HepG2 (cell line): ENCODE results near the gene NELFB. TPM values are rescaled to one million over a fixed set of nuclear protein-coding genes. Genes with fewer than 3 reads are reported as not detected.

Experiments used
- AGO2 ChIP-seq: fragments of 200-400 bp; formaldehyde crosslinking; optimal IDR thresholded peaks from 2 replicates; pipeline ENCODE3; 2017; ENCODE audit warnings: mild to moderate bottlenecking, low read depth, low read length, moderate library complexity
- GZF1 ChIP-seq: sonication (generic); formaldehyde crosslinking; IDR thresholded peaks from 2 replicates; pipeline ENCODE4 v1.5.1; 2020; ENCODE audit warnings: mild to moderate bottlenecking, missing genetic modification reagents
- HDAC2 ChIP-seq: sonication (generic); formaldehyde crosslinking; IDR thresholded peaks from 2 replicates; pipeline ENCODE4 v1.4.0; 2020; ENCODE audit warnings: missing genetic modification reagents
- JDP2 ChIP-seq: sonication (generic); formaldehyde crosslinking; IDR thresholded peaks from 2 replicates; pipeline ENCODE4 v1.8.1; 2022; ENCODE audit warnings: missing genetic modification reagents, borderline replicate concordance
- RFXANK ChIP-seq: IDR thresholded peaks from 2 replicates; pipeline ENCODE4 v1.6.1; 2016
- SRSF9 ChIP-seq: fragments of 200-400 bp; formaldehyde crosslinking; IDR thresholded peaks from 2 replicates; pipeline ENCODE4 v1.6.1; 2018; ENCODE audit warnings: borderline replicate concordance, mild to moderate bottlenecking, low read depth, low read length; ENCODE audit not compliant: insufficient read depth, poor library complexity, severe bottlenecking
- U2AF2 ChIP-seq: fragments of 200-400 bp; formaldehyde crosslinking; IDR thresholded peaks from 2 replicates; pipeline ENCODE4 v1.6.1; 2017; ENCODE audit warnings: low read depth, mild to moderate bottlenecking, low read length
- ZBTB42 ChIP-seq: sonication (generic); formaldehyde crosslinking; IDR thresholded peaks from 2 replicates; pipeline ENCODE4 v1.5.0; 2020; ENCODE audit warnings: mild to moderate bottlenecking, missing genetic modification reagents
- ZBTB46 ChIP-seq: sonication (generic); formaldehyde crosslinking; IDR thresholded peaks from 2 replicates; pipeline ENCODE4 v1.4.0; 2020; ENCODE audit warnings: mild to moderate bottlenecking, missing genetic modification reagents, borderline replicate concordance
- ZNF337 ChIP-seq: sonication (generic); formaldehyde crosslinking; IDR thresholded peaks from 2 replicates; pipeline ENCODE4 v1.5.1; 2020; ENCODE audit warnings: missing genetic modification reagents, low read depth, mild to moderate bottlenecking, borderline replicate concordance
- ZNF605 ChIP-seq: sonication (generic); formaldehyde crosslinking; IDR thresholded peaks from 2 replicates; pipeline ENCODE4 v1.8.0; 2022; ENCODE audit warnings: mild to moderate bottlenecking, missing genetic modification reagents
- polyA plus RNA-seq, 8 experiments: library from polyadenylated mRNA; depleted of rRNA in 3 of 8; stranded (reverse) in 7 of 8; unstranded in 1 of 8; fragments of >200 nt; fragmentation: Illumina TruSeq in 4 of 8; extraction: Trizol in 4 of 8; gene quantifications; 2 replicates each; pipeline versions ENCODE4 v1.2.1 to v1.2.3, GENCODE V29; 2011 to 2016; ENCODE audit warnings: low read depth in 4 of 8, missing spikeins in 1 of 8, mixed read lengths in 1 of 8; ENCODE audit not compliant: insufficient read depth in 1 of 8
- total RNA-seq, 5 experiments: library from RNA; depleted of rRNA; stranded (reverse); fragments of >200 nt; fragmentation: Illumina TruSeq; extraction: Trizol; gene quantifications; 2 replicates each; pipeline ENCODE4 v1.2.3, GENCODE V29; 2016; ENCODE audit warnings: low read depth in 1 of 5
- TF ChIP-seq, protein P1 (sequence below), 2 experiments: fragments of 450-650 bp in 1 of 2; sonication (generic) in 1 of 2; formaldehyde crosslinking; IDR thresholded peaks; 2 replicates each; pipeline versions ENCODE4 v1.5.0 to v1.8.0; 2020 to 2022; ENCODE audit warnings: mild to moderate bottlenecking in 1 of 2, missing genetic modification reagents in 1 of 2
- TF ChIP-seq, protein P2 (sequence below): sonication (generic); formaldehyde crosslinking; IDR thresholded peaks from 2 replicates; pipeline ENCODE4 v1.4.0; 2020; ENCODE audit warnings: missing genetic modification reagents, borderline replicate concordance
- TF ChIP-seq, protein P3 (sequence below): sonication (generic); formaldehyde crosslinking; IDR thresholded peaks from 2 replicates; pipeline ENCODE4 v1.8.1; 2023; ENCODE audit warnings: mild to moderate bottlenecking, missing genetic modification reagents, borderline replicate concordance
- TF ChIP-seq, protein P4 (sequence below): sonication (generic); formaldehyde crosslinking; IDR thresholded peaks from 2 replicates; pipeline ENCODE4 v1.5.1; 2020; ENCODE audit warnings: mild to moderate bottlenecking, missing genetic modification reagents, borderline replicate concordance
- TF ChIP-seq, protein P5 (sequence below): sonication (generic); formaldehyde crosslinking; IDR thresholded peaks from 2 replicates; pipeline ENCODE4 v1.8.1; 2023; ENCODE audit warnings: mild to moderate bottlenecking, missing genetic modification reagents

Gene NELFB
- total and polyA plus RNA-seq, 2 of the 13 experiments (the other 11 are each of a cell fraction or from before 2014, with no cell fraction given) = 26.5 to 45.8 TPM

GRCh38 chr9:137218754-137219271 lies 36.3 kb upstream of the NELFB start (continued):
- TF ChIP-seq, protein P1, sequence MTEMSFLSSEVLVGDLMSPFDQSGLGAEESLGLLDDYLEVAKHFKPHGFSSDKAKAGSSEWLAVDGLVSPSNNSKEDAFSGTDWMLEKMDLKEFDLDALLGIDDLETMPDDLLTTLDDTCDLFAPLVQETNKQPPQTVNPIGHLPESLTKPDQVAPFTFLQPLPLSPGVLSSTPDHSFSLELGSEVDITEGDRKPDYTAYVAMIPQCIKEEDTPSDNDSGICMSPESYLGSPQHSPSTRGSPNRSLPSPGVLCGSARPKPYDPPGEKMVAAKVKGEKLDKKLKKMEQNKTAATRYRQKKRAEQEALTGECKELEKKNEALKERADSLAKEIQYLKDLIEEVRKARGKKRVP (CRISPR knock-in tag; IDR thresholded peaks at IDR 0.05) = 0 out of 4 replicates have a peak, but pooled peaks of 1 of the 2 experiments have one; percentile 13
- TF ChIP-seq, protein P2, sequence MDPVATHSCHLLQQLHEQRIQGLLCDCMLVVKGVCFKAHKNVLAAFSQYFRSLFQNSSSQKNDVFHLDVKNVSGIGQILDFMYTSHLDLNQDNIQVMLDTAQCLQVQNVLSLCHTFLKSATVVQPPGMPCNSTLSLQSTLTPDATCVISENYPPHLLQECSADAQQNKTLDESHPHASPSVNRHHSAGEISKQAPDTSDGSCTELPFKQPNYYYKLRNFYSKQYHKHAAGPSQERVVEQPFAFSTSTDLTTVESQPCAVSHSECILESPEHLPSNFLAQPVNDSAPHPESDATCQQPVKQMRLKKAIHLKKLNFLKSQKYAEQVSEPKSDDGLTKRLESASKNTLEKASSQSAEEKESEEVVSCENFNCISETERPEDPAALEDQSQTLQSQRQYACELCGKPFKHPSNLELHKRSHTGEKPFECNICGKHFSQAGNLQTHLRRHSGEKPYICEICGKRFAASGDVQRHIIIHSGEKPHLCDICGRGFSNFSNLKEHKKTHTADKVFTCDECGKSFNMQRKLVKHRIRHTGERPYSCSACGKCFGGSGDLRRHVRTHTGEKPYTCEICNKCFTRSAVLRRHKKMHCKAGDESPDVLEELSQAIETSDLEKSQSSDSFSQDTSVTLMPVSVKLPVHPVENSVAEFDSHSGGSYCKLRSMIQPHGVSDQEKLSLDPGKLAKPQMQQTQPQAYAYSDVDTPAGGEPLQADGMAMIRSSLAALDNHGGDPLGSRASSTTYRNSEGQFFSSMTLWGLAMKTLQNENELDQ (CRISPR knock-in tag) = no peak
- TF ChIP-seq SRSF9 (no peak), ZBTB46 (no peak), U2AF2 (no peak), ZNF337 (CRISPR knock-in tag) (no peak), HDAC2 (CRISPR knock-in tag) (peak; percentile 75), ZNF605 (no peak), AGO2 (peak; percentile 15), GZF1 (CRISPR knock-in tag) (no peak), JDP2 (CRISPR knock-in tag) (no peak), RFXANK (CRISPR knock-in tag) (no peak), ZBTB42 (CRISPR knock-in tag) (no peak)
- TF ChIP-seq, protein P3, sequence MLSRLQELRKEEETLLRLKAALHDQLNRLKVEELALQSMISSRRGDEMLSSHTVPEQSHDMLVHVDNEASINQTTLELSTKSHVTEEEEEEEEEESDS (CRISPR knock-in tag) = no peak
- TF ChIP-seq, protein P4, sequence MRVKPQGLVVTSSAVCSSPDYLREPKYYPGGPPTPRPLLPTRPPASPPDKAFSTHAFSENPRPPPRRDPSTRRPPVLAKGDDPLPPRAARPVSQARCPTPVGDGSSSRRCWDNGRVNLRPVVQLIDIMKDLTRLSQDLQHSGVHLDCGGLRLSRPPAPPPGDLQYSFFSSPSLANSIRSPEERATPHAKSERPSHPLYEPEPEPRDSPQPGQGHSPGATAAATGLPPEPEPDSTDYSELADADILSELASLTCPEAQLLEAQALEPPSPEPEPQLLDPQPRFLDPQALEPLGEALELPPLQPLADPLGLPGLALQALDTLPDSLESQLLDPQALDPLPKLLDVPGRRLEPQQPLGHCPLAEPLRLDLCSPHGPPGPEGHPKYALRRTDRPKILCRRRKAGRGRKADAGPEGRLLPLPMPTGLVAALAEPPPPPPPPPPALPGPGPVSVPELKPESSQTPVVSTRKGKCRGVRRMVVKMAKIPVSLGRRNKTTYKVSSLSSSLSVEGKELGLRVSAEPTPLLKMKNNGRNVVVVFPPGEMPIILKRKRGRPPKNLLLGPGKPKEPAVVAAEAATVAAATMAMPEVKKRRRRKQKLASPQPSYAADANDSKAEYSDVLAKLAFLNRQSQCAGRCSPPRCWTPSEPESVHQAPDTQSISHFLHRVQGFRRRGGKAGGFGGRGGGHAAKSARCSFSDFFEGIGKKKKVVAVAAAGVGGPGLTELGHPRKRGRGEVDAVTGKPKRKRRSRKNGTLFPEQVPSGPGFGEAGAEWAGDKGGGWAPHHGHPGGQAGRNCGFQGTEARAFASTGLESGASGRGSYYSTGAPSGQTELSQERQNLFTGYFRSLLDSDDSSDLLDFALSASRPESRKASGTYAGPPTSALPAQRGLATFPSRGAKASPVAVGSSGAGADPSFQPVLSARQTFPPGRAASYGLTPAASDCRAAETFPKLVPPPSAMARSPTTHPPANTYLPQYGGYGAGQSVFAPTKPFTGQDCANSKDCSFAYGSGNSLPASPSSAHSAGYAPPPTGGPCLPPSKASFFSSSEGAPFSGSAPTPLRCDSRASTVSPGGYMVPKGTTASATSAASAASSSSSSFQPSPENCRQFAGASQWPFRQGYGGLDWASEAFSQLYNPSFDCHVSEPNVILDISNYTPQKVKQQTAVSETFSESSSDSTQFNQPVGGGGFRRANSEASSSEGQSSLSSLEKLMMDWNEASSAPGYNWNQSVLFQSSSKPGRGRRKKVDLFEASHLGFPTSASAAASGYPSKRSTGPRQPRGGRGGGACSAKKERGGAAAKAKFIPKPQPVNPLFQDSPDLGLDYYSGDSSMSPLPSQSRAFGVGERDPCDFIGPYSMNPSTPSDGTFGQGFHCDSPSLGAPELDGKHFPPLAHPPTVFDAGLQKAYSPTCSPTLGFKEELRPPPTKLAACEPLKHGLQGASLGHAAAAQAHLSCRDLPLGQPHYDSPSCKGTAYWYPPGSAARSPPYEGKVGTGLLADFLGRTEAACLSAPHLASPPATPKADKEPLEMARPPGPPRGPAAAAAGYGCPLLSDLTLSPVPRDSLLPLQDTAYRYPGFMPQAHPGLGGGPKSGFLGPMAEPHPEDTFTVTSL (CRISPR knock-in tag) = no peak
- TF ChIP-seq, protein P5, sequence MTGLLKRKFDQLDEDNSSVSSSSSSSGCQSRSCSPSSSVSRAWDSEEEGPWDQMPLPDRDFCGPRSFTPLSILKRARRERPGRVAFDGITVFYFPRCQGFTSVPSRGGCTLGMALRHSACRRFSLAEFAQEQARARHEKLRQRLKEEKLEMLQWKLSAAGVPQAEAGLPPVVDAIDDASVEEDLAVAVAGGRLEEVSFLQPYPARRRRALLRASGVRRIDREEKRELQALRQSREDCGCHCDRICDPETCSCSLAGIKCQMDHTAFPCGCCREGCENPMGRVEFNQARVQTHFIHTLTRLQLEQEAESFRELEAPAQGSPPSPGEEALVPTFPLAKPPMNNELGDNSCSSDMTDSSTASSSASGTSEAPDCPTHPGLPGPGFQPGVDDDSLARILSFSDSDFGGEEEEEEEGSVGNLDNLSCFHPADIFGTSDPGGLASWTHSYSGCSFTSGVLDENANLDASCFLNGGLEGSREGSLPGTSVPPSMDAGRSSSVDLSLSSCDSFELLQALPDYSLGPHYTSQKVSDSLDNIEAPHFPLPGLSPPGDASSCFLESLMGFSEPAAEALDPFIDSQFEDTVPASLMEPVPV = no peak; the same call in 1 of the 2 replicates
